ENCODE results near the gene SPARC.

DNA sequence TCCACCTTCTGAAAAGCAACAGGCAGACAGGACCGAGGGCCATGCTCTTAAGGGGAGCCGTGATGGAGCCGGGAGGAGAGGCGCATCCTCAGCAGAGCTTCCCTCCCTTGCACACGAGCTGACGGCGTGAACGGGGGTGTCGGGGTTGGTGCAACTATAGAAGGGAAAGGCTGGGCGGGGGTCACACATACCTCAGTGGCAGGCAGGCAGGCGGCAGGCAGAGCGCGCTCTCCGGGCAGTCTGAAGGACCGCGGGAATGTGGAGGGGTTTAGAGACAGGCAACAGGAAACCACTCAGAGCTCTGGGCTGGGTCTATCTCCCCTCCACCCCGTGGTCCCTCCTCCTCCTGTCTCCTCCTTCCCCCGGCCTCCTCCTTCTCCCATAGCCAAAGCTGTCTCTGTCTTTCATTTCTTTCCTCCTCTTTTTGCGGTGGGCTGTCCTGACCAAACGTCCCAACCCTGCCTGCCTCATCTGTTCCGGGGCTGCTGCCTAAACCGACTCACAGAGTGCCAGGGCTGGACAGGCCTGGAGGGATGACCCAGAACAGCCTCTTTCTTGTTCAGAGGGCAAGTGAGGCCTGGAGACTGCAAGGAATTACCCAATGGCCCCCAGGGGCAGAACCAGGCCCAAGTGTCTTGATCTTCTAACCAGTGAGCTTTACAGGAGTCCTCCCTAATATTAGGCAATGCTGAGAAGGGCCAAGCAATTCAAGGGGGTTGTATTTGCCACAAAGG, at the start of gene SPARC:
- no peak for TF ChIP-seq POLR2AphosphoS5 (IDR thresholded peaks at IDR 0.05; ENCODE audit: low read depth)
- TF ChIP-seq, protein P1, sequence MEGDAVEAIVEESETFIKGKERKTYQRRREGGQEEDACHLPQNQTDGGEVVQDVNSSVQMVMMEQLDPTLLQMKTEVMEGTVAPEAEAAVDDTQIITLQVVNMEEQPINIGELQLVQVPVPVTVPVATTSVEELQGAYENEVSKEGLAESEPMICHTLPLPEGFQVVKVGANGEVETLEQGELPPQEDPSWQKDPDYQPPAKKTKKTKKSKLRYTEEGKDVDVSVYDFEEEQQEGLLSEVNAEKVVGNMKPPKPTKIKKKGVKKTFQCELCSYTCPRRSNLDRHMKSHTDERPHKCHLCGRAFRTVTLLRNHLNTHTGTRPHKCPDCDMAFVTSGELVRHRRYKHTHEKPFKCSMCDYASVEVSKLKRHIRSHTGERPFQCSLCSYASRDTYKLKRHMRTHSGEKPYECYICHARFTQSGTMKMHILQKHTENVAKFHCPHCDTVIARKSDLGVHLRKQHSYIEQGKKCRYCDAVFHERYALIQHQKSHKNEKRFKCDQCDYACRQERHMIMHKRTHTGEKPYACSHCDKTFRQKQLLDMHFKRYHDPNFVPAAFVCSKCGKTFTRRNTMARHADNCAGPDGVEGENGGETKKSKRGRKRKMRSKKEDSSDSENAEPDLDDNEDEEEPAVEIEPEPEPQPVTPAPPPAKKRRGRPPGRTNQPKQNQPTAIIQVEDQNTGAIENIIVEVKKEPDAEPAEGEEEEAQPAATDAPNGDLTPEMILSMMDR (IDR thresholded peaks at IDR 0.05; ENCODE audit: insufficient read depth, low read length), result no peak
- TF ChIP-seq, protein P2, sequence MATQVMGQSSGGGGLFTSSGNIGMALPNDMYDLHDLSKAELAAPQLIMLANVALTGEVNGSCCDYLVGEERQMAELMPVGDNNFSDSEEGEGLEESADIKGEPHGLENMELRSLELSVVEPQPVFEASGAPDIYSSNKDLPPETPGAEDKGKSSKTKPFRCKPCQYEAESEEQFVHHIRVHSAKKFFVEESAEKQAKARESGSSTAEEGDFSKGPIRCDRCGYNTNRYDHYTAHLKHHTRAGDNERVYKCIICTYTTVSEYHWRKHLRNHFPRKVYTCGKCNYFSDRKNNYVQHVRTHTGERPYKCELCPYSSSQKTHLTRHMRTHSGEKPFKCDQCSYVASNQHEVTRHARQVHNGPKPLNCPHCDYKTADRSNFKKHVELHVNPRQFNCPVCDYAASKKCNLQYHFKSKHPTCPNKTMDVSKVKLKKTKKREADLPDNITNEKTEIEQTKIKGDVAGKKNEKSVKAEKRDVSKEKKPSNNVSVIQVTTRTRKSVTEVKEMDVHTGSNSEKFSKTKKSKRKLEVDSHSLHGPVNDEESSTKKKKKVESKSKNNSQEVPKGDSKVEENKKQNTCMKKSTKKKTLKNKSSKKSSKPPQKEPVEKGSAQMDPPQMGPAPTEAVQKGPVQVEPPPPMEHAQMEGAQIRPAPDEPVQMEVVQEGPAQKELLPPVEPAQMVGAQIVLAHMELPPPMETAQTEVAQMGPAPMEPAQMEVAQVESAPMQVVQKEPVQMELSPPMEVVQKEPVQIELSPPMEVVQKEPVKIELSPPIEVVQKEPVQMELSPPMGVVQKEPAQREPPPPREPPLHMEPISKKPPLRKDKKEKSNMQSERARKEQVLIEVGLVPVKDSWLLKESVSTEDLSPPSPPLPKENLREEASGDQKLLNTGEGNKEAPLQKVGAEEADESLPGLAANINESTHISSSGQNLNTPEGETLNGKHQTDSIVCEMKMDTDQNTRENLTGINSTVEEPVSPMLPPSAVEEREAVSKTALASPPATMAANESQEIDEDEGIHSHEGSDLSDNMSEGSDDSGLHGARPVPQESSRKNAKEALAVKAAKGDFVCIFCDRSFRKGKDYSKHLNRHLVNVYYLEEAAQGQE (IDR thresholded peaks at IDR 0.05; ENCODE audit: insufficient replicate concordance, low read depth), result no peak

Data from HL-60 (cell line).